ENCODE results near the gene LPO.

The LPO gene

DNA sequence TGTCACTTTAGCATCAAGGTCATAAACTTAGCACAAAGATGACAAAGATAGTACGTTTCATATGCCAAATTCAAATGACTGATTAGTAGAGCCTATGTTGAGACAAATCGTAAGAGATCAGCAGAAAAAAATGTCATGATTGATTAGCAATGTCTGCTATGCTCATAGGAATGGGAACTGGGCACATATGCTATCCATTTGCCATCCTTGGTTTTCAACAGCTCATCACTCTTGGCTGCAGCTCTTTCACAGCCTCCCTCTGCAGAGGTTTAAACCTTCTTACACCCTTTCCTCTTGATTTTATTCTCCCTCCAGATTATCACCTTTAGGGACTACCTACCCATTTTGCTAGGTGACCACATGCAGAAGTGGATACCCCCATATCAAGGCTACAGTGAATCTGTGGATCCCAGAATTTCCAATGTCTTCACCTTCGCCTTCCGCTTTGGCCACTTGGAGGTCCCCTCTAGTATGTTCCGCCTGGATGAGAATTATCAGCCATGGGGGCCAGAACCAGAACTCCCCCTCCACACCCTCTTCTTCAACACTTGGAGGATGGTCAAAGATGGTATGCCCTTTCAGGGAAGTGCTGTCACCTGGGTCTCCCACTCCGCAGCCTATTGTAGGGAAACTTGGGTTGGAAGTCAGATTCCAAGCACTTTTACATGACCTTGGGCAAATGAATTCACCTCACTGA is 26.2 kb downstream of the LPO start:
- DNase-seq = no peak

- peak; percentile 25 to 35 for DNase-seq
Measured at GRCh38 chr17:58265271-58265670, 26.9 kb downstream of the LPO start.

DNA sequence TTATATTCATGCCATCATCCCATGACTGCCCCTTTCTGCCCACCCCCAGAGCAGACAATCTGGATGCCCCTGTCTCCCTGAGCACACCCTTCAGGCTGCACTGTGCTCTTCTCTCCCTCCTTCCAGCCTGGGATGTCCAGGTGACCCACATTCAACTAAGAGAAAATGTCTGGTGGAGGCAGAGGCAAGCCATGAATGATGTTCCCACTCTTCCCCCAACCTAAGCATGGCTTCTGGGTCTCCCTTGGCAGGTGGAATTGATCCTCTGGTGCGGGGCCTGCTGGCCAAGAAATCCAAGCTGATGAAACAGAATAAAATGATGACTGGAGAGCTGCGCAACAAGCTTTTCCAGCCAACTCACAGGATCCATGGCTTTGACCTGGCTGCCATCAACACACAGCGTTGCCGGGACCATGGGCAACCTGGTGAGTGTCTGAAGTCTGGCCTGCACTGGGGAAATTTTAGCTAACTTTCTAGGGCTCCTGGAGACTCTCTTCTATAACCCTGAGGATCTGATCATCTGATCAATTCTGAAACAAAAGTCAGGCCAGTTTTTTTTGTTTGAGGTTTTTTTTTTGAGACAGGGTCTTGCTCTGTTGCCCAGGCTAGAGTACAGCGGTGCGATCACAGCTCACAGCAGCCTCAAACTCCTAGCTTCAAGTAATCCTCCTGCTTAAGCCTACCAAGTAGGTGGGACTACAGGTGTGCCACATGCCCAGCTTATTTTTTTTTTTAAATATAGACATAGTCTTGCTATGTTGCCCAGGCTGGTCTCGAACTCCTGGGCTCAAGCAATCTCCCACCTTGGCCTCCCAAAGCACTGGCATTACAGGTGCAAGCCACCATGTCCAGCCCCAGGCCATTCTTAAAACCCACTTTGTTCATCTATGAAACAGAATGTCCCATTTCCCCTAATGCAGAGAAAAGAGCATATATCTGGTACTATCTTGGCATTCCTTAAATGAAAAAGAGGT is 27.8 kb downstream of the LPO start:
- no peak for DNase-seq

DNA sequence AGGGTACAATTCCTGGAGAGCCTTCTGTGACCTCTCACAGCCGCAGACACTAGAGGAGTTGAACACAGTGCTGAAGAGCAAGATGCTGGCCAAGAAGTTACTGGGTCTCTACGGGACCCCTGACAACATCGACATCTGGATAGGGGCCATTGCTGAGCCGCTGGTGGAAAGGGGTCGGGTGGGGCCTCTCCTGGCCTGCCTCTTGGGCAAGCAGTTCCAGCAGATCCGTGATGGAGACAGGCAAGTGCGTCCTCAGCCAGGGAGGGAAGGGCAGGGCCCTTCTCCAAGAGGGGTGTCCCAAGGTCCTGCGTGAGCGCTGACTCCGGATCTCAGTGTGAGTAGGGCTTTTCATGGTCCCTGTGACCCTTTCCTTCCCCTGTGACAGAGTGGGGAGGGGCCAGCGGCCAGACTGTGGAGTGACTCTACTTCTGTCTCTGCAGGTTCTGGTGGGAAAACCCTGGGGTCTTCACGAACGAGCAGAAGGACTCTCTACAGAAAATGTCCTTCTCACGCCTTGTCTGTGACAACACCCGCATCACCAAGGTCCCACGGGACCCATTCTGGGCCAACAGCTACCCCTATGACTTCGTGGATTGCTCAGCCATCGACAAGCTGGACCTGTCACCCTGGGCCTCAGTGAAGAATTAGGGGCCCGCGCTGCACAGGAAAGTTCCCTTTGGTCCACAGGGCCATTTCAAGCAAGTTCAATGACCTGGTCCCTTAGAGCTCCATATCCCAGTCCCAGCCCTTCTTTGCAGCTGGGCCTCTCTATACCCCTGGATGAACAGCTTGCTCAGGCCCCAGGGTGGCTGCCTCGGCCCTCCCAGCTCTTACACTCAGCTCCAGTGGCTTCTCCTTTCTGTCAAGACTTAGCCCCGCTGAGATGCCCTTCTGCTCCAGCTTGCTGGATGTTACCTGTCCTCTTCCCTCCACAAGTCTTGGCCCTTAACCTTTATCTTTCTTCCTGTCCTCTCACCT is 29.3 kb downstream of the LPO start:
- no peak for DNase-seq

GRCh38 chr17:58268326-58268725 is 29.9 kb downstream of the LPO start:
- DNase-seq = no peak

DNA sequence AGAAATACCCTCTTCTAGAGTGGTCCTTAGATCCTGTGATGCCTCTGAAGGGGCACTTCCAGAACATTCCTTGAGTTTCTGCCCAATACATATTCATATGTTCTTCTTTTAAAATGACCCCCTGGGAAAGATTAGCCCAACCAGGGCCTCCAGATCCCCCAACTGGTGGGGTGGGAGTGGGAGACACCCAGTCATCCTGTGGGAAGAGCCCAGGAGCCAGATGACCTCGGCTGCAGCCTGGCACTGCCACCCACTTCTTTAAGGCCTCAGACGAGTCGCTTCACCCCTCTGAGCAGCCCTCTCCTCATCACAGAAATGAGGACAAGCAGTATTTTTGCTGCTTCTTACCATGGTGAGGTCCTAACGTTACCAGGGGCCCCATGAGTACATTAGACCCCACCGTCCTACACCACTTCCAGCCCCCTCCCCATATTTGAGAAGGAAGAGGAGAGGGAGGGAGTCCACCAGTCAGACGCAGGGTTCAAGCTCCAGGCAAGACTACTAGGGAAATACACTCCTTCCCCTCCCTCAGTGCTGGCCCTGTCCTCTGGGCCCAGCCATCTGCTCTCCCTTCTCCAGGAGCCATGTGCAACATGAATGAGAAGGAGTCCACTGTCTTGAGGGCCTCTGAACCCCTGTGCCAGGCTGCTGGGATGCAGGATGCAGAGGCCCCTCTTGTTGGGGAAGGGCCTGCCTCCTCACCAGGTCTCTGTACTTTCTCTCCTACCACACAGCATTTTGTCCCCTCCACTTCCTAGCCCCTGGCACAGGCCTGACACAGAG is 30.6 kb downstream of the LPO start:
- no peak for DNase-seq

GRCh38 chr17:58269557-58270291 is 31.3 kb downstream of the LPO start:
- no peak for DNase-seq

- no peak for DNase-seq
Measured at GRCh38 chr17:58270476-58271215, 32.3 kb downstream of the LPO start.

- peak in 1 of 2 donors; percentile 61 for DNase-seq
Measured at GRCh38 chr17:58271216-58271931, 33.0 kb downstream of the LPO start.

GRCh38 chr17:58272367-58273280 is 34.2 kb downstream of the LPO start:
- peak in 1 of 2 donors; percentile 27 for DNase-seq

DNA sequence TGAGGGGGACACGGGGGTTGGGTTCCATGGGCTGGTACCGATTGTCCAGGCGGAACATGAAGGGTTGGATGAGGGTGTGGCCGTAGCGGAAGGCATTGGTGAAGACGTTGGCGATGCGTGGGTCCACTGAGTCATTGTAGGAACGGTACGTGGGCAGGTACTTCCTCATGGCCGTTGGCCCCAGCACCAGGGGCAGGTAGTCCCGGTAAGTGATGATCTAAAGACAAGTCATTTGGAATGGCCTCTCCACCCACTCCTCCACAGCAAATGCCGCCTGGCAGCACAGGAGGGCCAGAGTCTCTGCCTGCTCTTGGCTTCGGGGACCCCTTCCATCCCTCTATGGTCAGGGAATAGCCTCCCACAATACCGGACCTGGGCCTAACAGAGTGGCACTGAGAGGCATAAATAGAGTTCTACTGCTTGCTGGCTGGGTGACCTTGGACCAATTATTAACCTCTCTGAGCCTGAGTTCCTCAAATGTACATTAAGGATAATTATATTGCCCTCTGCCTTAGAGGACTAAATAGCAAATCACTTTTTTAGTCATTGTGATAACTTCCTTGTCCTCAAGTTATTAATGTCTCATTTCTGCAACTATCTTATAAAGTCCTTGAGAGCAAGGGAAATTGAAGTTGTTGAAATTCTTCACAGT is 35.2 kb downstream of the LPO start:
- peak; percentile 36 to 62 for DNase-seq

- no peak for DNase-seq
Measured at GRCh38 chr17:58275417-58275816, 37.0 kb downstream of the LPO start.

- no peak for DNase-seq
Measured at GRCh38 chr17:58276423-58276822, 38.0 kb downstream of the LPO start.

DNA sequence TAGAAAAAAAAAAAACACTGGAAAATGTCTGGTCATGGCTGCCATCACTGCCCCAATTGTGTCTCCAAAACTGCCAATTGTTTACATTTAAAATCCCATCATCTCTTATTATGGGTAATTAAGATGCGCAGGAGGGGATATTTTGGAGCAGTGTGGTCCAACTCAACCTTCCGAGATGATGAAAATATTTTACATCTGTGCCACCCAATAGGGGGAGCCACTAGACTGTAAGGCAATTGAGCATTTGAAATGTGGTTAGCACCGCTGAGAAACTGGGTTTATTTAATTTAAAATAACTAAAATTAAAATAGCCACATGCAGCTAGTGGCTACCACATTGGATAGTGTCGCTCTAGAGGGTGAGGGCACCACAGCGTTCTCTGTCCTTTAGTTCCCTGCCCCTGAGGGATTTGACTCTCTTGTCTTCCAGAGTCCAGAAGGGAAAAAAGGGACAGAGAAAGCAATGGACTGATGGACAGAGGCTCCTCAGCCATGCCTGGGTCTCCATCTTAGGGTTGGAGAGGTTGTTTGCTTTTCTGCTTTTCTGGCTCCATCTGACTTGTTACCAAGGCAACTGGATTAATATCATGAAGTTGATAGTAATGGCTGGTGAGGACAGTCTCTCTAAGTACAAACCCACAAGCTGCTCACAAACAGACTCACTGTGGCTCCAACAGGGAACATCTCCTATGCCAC is 38.9 kb downstream of the LPO start:
- peak; percentile 35 to 68 for DNase-seq

DNA sequence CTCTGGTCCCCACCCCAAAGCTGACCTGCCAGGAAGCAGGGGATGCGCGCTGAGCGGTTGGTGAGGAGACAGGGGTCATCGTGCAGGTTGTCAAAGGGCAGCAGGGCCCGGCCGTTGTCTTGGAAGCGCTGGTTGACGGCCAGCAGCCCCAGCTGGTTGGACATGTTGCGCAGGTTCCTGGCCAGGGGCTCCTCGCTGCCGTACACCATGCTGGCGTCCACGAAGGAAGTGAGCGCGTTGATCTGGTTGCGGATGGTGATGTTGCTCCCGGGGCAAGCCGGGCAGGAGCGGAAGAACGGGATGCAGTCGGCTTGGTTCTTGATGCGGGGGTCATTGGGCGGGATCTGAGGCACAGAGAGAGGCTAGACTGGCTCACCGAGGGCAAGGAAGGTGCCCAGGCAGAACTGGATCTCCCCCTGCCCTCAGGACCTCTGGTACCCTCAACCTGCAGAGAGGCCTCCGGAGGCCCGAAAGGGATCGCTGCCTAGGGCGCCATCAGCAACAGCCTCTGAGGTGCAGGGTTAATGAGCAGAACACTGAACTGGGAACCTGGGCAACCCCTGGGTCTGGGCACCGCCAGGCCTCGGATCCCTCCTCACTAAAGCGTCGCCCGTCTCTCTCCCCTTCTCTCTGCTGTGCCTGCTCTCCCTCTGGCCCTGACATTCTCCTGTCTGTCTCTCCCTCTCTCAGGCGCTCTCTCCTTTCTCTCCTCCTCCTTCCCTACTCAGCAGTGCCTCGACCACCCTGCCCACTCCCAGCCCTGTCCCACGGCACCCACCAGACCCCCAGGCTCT is 39.6 kb downstream of the LPO start:
- DNase-seq = no peak

DNA sequence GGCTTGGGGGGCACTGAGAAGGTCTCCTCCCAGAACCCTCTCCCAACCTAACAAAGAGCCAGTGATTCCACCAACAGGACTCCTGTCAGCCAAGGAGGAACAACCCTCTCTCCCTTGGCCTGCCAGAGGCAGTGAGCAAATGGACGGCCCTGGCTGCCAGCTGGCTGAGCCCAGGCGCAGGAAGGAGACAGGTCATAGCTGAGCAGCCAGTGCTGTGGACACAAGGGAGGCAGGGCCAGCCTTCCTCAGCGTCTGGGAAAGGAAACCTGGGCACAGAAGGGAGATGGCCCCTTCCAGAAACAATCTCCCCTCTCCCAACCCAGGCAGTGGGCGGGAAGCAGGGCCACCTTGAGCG is 40.3 kb downstream of the LPO start:
- DNase-seq = no peak
